ENCODE results near the gene NCAN. TPM values are rescaled to one million over a fixed set of nuclear protein-coding genes. Genes with fewer than 3 reads are reported as not detected.
"Not testable (repeated sequence)": the region's sequence is repeated elsewhere in the genome, so short reads cannot be mapped to it uniquely, and the experiment has no call there.

Gene NCAN
- total RNA-seq, 1 experiment from 2014 or later = 0.15 TPM

- CTCF ChIA-PET = no interaction called here
- intact Hi-C loops (cut with micrococcal nuclease) = no loop called here
- no TSS peak for BruUV-seq (replicated peaks)
Observed at GRCh38 chr19:19250196-19250801, 38.5 kb downstream of the NCAN start.

GRCh38 chr19:19253409-19253808 lies 41.7 kb downstream of the NCAN start:
- CTCF ChIA-PET; H3K79me2 ChIP-seq (ENCODE audit: low read length); intact Hi-C loops (cut with micrococcal nuclease); H3K36me3 ChIP-seq (ENCODE audit: low read depth, low read length); H3K4me3 ChIP-seq (ENCODE audit: low read length); H2AFZ ChIP-seq (ENCODE audit: low read length); H3K9ac ChIP-seq (ENCODE audit: low read length); H3K4me2 ChIP-seq (ENCODE audit: low read length); H3K9me3 ChIP-seq (ENCODE audit: low read length); BruUV-seq (replicated peaks); H3K9me2 ChIP-seq (replicated peaks; ENCODE audit: low read length); POLR2A ChIA-PET (ENCODE audit: unreplicated experiment); H3K27ac ChIP-seq (ENCODE audit: low read length); H3F3A ChIP-seq (ENCODE audit: low read length, unreplicated experiment); H4K20me1 ChIP-seq (ENCODE audit: low read length); H3K4me1 ChIP-seq (ENCODE audit: insufficient read depth, low read length); DNase-seq; ATAC-seq: not testable (repeated sequence)
- H3K27me3 ChIP-seq (ENCODE audit: low read length) = peaks cover 16% of the 10 kb centered on the region; the same call in 1 of the 2 replicates

More at GRCh38 chr19:19250196-19250801, 38.5 kb downstream of the NCAN start:
- Histone ChIP-seq H2AFZ (ENCODE audit: low read length) (no peak overlapping the region), H3K36me3 (ENCODE audit: low read depth, low read length) (no peaks in the 10 kb centered on the region), H3K9ac (ENCODE audit: low read length) (no peak overlapping the region), H3K9me2 (replicated peaks; ENCODE audit: low read length) (no peaks in the 10 kb centered on the region), H3K4me2 (ENCODE audit: low read length) (no peak overlapping the region), H3K4me1 (ENCODE audit: insufficient read depth, low read length) (no peaks in the 10 kb centered on the region), H3K27me3 (ENCODE audit: low read length) (0 out of 2 replicates have a peak, but pooled peaks cover 8% of the 10 kb centered on the region), H3K79me2 (ENCODE audit: low read length) (no peaks in the 10 kb centered on the region), H3K27ac (ENCODE audit: low read length) (no peak overlapping the region), H3K4me3 (ENCODE audit: low read length) (no peak overlapping the region), H4K20me1 (ENCODE audit: low read length) (no peaks in the 10 kb centered on the region), H3F3A (ENCODE audit: low read length, unreplicated experiment) (no peaks in the 10 kb centered on the region), H3K9me3 (ENCODE audit: low read length) (no peaks in the 10 kb centered on the region)
- POLR2A ChIA-PET (ENCODE audit: unreplicated experiment) = no interaction called here
- DNase-seq (no peak), ATAC-seq (no peak)
- TF ChIP-seq EZH2 (IDR thresholded peaks at IDR 0.05; ENCODE audit: low read length, unreplicated experiment) (no peak), CTCF (conservative IDR thresholded peaks at IDR 0.05; ENCODE audit: low read depth, low read length) (no peak), EZH2phosphoT487 (IDR thresholded peaks at IDR 0.05; ENCODE audit: borderline replicate concordance, low read length) (no peak)

- no peak overlapping the region for H3K27ac ChIP-seq (ENCODE audit: low read length)
- TF ChIP-seq EZH2 (IDR thresholded peaks at IDR 0.05; ENCODE audit: low read length, unreplicated experiment) = no peak
- TF ChIP-seq CTCF (conservative IDR thresholded peaks at IDR 0.05; ENCODE audit: low read depth, low read length) = no peak
- no peak for TF ChIP-seq EZH2phosphoT487 (IDR thresholded peaks at IDR 0.05; ENCODE audit: borderline replicate concordance, low read length)
- H3K79me2 ChIP-seq (ENCODE audit: low read length) = no peaks in the 10 kb centered on the region
- intact Hi-C loops (cut with micrococcal nuclease) = no loop called here
- ATAC-seq (peak; percentile 22; the same call in 1 of the 2 replicates), DNase-seq (no peak)
- POLR2A ChIA-PET (ENCODE audit: unreplicated experiment) = no interaction called here
- CTCF ChIA-PET = no interaction called here
- no peaks in the 10 kb centered on the region for H3K36me3 ChIP-seq (ENCODE audit: low read depth, low read length)
- no TSS peak for BruUV-seq (replicated peaks)
- no peaks in the 10 kb centered on the region for H4K20me1 ChIP-seq (ENCODE audit: low read length)
- H3K27me3 ChIP-seq (ENCODE audit: low read length) = peaks cover 11% of the 10 kb centered on the region; the same call in 1 of the 2 replicates
- no peaks in the 10 kb centered on the region for H3K4me1 ChIP-seq (ENCODE audit: insufficient read depth, low read length)
- no peaks in the 10 kb centered on the region for H3K9me3 ChIP-seq (ENCODE audit: low read length)
- no peaks in the 10 kb centered on the region for H3K9me2 ChIP-seq (replicated peaks; ENCODE audit: low read length)
- no peak overlapping the region for H3K4me2 ChIP-seq (ENCODE audit: low read length)
- H3K4me3 ChIP-seq (ENCODE audit: low read length) = no peak overlapping the region
- no peaks in the 10 kb centered on the region for H3F3A ChIP-seq (ENCODE audit: low read length, unreplicated experiment)
- no peak overlapping the region for H2AFZ ChIP-seq (ENCODE audit: low read length)
- H3K9ac ChIP-seq (ENCODE audit: low read length) = no peak overlapping the region
Observed at GRCh38 chr19:19256072-19256969, 44.6 kb downstream of the NCAN start.

All from PC-3 (cell line).